Measurements from ENCODE around the gene KRT84. TPM values are rescaled to one million over a fixed set of nuclear protein-coding genes. Genes with fewer than 3 reads are reported as not detected.

KRT84 gene
- total RNA-seq, 1 donor, result not detected

- H3K4me3 ChIP-seq (ENCODE audit: low read depth, low read length), result no peak overlapping the region
- TF ChIP-seq CTCF (IDR thresholded peaks at IDR 0.05; ENCODE audit: insufficient read depth, low read length), result no peak
- DNase-seq (ENCODE audit: low read depth), result no peak
Observed at GRCh38 chr12:52364061-52364460, 21.4 kb downstream of the KRT84 start.

GRCh38 chr12:52363111-52363679 lies 22.3 kb downstream of the KRT84 start:
- no peak overlapping the region for H3K4me3 ChIP-seq (ENCODE audit: low read depth, low read length)
- DNase-seq (ENCODE audit: low read depth), result no peak
- no peak for TF ChIP-seq CTCF (IDR thresholded peaks at IDR 0.05; ENCODE audit: insufficient read depth, low read length)

- H3K4me3 ChIP-seq (ENCODE audit: low read depth, low read length), result no peak overlapping the region
- no peak for DNase-seq (ENCODE audit: low read depth)
- no peak for TF ChIP-seq CTCF (IDR thresholded peaks at IDR 0.05; ENCODE audit: insufficient read depth, low read length)
Observed at GRCh38 chr12:52362118-52362726, 23.2 kb downstream of the KRT84 start.

- no peak for DNase-seq (ENCODE audit: low read depth)
- H3K4me3 ChIP-seq (ENCODE audit: low read depth, low read length), result no peak overlapping the region
- TF ChIP-seq CTCF (IDR thresholded peaks at IDR 0.05; ENCODE audit: insufficient read depth, low read length), result no peak
Observed at GRCh38 chr12:52361553-52361952, 23.9 kb downstream of the KRT84 start.

GRCh38 chr12:52360663-52361271 lies 24.7 kb downstream of the KRT84 start:
- no peak for TF ChIP-seq CTCF (IDR thresholded peaks at IDR 0.05; ENCODE audit: insufficient read depth, low read length)
- no peak overlapping the region for H3K4me3 ChIP-seq (ENCODE audit: low read depth, low read length)
- DNase-seq (ENCODE audit: low read depth), result no peak

GRCh38 chr12:52360106-52360662 lies 25.3 kb downstream of the KRT84 start:
- DNase-seq (ENCODE audit: low read depth), result no peak
- TF ChIP-seq CTCF (IDR thresholded peaks at IDR 0.05; ENCODE audit: insufficient read depth, low read length), result no peak
- no peak overlapping the region for H3K4me3 ChIP-seq (ENCODE audit: low read depth, low read length)

Measured in fibroblast of the aortic adventitia (primary cell).